HG03558 (cell line): ENCODE results near the gene ISYNA1.

ENCODE experiments used
- ATAC-seq: cut with Tn5 transposase; IDR thresholded peaks from one replicate; pipeline ENCODE4 v1.9.1; 2021; ENCODE audit warnings: moderate number of reproducible peaks; ENCODE audit not compliant: unreplicated experiment; ENCODE audit errors: extremely low read depth

ISYNA1 gene

GRCh38 chr19:18437491-18438330 is at the start of gene ISYNA1:
ISYNA1 (minus strand) TSS chr19:18438133; CDS start chr19:18437979, 154 bp downstream.
- ATAC-seq: no peak

- no peak for ATAC-seq
Measured at GRCh38 chr19:18486746-18487145, 48.8 kb upstream of the ISYNA1 start.

DNA sequence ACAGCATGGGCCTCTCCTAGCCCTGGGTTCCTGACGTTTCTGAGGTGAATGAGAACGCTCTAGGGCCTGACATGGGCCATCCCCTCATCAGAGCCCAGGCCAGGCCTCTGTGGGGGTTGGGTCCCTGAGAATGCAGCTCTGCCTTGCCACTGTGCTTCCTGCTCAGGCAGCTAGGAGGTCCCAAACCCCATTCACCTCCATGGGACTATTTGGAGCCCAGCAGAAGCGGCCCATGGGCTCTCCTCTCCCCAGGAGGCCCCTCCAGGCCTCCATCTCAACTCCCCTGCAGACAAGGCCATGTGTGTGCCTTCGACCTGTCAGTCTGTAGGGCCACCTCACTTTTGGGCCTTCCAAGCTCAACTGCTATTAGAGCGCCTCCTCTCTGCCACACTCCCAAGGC is 47.1 kb upstream of the ISYNA1 start:
- ATAC-seq: no peak

DNA sequence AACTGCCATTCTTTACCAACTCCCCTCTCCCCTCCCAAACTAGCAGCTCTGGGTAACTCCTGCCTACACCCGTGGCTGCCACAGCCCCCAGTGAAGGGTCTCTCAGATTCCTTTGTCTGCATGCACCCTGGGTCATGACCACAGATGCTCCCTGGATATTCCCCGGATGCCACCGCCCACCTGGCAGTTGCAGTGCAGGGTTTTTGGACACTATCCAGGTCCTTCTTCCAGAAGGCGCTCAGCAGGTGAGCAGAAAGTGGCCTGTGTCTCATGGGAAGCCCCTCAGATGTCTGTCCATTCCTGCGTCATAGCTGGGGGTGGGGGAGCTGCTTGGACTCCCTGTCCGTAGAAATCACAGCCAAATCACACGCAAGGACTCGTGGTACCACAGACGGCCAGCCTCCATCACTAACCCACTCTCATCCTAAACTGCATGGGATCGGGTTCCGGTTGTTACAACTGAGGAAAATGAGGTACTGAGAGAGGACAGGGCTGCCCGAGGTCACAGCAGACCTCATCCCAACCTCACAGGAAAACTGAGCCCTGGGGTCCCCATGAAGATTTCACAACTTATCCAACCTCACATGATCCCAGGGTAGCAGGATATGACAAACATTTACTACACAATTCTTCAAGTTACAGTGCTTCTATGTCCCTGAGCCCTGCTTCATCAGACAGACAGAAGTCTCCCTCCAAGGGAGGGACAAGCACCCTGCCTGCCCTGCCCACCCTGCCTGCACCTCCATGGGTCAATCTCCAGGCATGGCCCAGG is 45.4 kb upstream of the ISYNA1 start:
- ATAC-seq: no peak

GRCh38 chr19:18481505-18482222 is 43.7 kb upstream of the ISYNA1 start:
- no peak for ATAC-seq

- no peak for ATAC-seq
Measured at GRCh38 chr19:18480006-18480691, 42.2 kb upstream of the ISYNA1 start.

GRCh38 chr19:18478545-18479311 is 40.8 kb upstream of the ISYNA1 start:
- no peak for ATAC-seq

DNA sequence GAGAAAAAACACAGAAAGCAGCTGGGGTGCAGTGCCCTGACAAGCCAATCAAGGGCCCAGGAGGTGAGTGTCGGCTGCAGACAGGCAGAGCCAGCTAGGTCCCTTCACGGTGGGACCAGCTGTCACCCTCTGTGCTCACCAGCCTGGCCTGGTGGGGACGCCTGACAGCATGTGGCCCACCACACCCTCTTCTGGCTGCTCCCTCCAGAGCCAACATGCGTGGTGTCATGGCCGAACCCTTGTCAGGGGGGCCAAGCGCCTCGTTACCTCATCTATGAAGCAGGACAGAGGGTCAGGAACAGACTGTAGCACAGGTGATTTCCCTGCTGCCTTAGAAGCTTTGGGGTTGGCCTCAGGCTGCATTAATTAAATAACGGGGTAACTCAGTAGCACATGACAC is 40.0 kb upstream of the ISYNA1 start:
- no peak for ATAC-seq

DNA sequence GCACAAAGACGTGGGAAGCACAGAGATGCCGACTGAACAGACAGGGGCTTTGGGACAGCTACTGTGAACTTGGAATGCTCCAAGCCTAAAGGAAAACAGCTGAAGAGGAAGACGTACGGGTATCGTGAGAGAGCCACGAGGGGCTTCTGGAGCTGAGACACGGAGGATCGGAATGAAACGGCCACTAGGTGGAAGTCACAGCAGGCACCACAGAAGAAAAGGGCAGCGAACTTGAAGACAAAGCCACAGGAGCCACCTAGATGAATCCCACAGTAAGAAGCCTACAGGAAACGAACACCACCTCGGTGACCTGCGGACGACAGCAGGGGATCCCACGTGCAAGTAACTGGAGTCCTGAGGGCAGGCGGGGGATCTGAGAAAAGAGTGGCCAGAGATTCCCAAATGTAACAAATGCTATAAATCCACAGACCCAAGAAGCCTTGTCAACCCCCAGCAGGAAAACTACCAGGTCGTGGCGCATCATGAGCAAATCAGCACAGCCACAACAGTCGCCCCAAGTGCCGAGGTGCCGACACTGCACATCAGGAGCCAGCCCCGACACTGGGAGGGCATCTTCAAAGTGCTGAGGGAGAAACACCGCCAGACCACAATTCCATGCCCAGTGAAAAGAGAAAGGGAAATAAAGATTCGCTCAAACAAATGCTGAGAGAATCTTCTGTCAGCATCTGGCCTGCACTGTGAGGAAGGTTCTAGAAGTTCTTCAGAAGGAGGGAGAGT is 39.3 kb upstream of the ISYNA1 start:
- ATAC-seq: no peak

- ATAC-seq: no peak
Measured at GRCh38 chr19:18476507-18477041, 38.6 kb upstream of the ISYNA1 start.

- ATAC-seq: no peak
Measured at GRCh38 chr19:18475762-18476331, 37.9 kb upstream of the ISYNA1 start.

DNA sequence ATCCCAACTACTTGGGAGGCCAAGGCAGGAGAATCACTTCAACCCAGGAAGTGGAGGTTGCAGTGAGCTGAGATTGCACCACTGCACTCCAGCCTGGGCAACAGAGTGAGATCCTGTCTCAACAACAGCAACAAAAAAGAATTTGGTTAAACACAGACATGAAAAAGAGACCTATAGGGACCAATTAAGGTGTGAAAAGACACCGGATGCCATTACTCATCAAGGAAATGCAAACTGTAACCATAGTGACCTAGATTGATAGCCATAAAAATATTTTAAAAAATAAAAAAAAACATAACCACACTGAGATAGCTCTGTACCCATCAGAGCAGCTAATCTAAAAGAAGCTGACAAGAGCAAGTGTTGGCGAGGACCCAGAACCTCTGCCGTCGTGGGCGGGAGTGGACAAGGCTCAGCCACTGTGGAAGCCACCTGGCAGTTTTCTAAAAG is 37.1 kb upstream of the ISYNA1 start:
- ATAC-seq: no peak

DNA sequence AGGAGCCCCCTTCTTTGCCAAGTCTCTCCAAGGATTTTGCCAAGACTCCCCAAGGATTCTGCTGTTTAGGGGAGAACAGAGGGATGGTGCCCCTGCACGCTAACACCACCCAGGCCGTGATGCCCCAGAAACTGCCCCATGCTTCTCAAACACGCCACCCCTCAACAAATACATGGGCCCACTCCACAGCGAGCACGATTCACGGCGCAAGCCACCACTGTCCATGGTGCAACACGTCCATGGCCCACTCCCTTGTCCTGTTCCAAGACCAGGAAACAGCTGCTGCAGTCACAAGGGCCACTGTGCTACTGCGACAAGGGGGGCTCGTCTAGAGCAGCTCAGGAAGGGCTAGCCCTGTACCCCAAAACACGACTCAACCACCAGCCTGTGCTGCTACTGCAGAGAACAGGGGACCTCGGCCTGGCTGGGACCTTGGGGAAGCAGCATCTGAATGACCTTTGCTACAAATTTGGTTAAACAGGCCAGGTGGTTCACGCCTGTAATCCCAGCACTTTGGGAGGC is 36.5 kb upstream of the ISYNA1 start:
- ATAC-seq: no peak

DNA sequence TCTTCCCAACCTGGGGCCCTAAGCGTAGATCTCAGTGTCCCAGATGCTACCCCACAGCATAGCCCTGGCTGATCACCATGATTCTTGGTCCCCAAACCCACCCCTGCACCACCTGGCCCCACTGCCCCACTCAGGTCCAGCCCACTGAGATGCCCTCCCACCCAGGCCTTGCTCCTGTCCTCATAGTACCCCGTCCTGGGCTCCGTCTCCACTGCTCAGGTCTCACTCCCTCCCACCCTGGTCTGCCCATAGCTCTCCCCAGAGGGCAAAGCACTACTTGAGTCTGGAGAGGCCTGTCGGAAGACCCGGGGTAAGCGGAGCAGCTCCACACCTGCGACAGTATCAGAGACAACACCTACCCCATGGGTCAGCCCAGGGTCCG is 35.8 kb upstream of the ISYNA1 start:
- no peak for ATAC-seq

DNA sequence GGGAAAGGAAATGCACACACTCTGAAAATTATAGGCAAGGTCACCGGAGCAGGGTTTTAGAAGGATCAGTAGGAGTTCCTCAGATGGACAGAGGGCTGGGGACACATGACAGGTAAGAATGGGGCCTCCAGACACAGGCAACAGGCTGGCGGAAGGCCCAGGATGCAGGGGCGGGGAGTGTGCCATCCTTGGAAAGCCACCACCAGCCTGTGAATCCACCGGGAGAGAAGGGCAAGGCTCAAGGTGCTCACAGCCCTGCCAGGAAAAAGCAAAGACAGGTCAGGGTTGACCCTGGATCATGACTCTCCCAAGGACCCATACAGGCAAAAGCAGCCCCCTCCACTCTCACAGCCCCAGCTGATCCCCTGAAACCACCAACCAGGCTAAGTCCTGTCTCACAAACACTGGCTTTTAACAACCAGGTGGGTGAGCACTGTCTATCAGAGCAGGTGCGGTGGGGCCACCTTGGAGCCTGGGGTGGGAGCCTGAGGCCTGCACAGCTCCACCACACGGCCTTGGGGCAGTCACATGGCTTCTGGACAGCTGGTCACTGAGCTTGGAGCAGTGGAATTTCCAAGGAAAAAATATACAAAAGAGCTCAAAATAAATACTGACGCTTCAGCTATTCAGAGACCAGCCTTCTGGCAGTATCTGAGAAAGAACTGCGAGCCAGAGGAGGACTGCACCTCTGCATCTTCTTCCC is 35.2 kb upstream of the ISYNA1 start:
- no peak for ATAC-seq

DNA sequence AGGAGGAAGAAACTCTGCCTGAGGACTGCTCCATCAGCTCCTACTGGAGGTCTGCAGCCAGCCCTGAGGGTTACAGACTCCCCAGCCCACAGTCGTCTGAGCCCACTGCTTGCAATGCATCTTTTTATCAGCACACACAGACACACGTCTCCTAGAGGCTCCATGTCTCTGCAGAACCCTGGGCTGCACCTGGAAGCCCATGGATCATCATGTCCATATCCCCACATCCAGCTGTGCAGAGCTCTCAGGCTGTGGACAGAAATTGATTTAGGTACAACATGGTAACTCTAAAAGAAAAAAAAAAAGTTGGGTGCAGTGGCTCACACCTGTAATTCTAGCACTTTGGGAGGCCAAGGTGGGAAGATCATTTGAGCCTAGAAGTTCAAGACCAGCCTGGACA is 32.9 kb upstream of the ISYNA1 start:
- ATAC-seq: no peak

- no peak for ATAC-seq
Measured at GRCh38 chr19:18469069-18469846, 31.3 kb upstream of the ISYNA1 start.
